ENCODE data around the gene ERH.

DNA sequence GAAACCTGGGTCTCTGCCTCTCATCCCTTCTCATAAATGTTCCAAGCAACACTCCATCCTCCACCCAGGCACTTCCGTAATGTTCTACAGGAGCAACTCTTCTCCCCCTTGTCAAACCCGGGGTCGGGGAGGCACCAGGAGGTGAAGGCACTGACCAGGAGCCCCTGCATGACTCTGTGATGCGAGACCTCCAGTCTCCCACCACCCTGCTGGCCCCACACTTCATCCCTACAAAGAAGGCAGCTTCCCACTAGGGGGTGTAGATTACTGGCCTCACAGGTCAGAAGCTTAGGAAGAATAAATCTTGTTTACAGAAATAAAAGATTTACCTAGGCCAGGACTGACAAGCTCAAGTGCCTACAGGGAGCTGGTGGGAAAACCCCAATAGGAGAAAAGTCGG is 47.2 kb downstream of the ERH start:
- TF ChIP-seq SP1 (IDR thresholded peaks at IDR 0.05) (no peak), ARNT (IDR thresholded peaks at IDR 0.05) (no peak), TARDBP (IDR thresholded peaks at IDR 0.05) (no peak), HDGF (IDR thresholded peaks at IDR 0.05; ENCODE audit: borderline replicate concordance) (no peak), ELF4 (IDR thresholded peaks at IDR 0.05) (no peak), BHLHE40 (IDR thresholded peaks at IDR 0.05; ENCODE audit: borderline replicate concordance) (no peak), L3MBTL2 (conservative IDR thresholded peaks at IDR 0.05) (no peak)
- TF ChIP-seq, protein P1, sequence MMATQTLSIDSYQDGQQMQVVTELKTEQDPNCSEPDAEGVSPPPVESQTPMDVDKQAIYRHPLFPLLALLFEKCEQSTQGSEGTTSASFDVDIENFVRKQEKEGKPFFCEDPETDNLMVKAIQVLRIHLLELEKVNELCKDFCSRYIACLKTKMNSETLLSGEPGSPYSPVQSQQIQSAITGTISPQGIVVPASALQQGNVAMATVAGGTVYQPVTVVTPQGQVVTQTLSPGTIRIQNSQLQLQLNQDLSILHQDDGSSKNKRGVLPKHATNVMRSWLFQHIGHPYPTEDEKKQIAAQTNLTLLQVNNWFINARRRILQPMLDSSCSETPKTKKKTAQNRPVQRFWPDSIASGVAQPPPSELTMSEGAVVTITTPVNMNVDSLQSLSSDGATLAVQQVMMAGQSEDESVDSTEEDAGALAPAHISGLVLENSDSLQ (IDR thresholded peaks at IDR 0.05), result no peak

Measured in HEK293T (cell line).